Hepatocyte (in vitro differentiated cells): ENCODE results near the gene CDK5R1.

Experiments used
- CTCF ChIP-seq: fragments of 200-600 bp; sonication (generic); IDR thresholded peaks from 2 replicates; pipeline ENCODE4 v1.5.1; 2016; ENCODE audit warnings: antibody characterized with exemption, mild to moderate bottlenecking; ENCODE audit not compliant: poor library complexity
- EZH2 ChIP-seq: fragments of 200-600 bp; sonication (generic); IDR thresholded peaks from 2 replicates; pipeline ENCODE4 v1.6.1; 2016; ENCODE audit warnings: antibody characterized with exemption, mild to moderate bottlenecking, borderline replicate concordance

GRCh38 chr17:32484041-32484461, 2.7 kb upstream of the CDK5R1 start:
- TF ChIP-seq CTCF (no peak), EZH2 (no peak)
